Adipose tissue (tissue), 3 donors: ENCODE results near the gene FBLN1. TPM values are rescaled to one million over a fixed set of nuclear protein-coding genes. Genes with fewer than 3 reads are reported as not detected.
"Not testable (repeated sequence)": the region's sequence is repeated elsewhere in the genome, so short reads cannot be mapped to it uniquely, and the experiment has no call there.

Source experiments
- H3K27ac ChIP-seq: one replicate; pipeline ENCODE4 v1.5.1; 2013; ENCODE audit warnings: low read depth, low read length
- WGBS, 3 donors: extraction: QIAGEN DNeasy Blood & Tissue Kit; methylation state at CpG; one replicate each; pipeline ENCODE4 v1.1.7; 2013; 5-methylcytosine and 5-hydroxymethylcytosine counted together
- polyA plus RNA-seq, 3 donors: library from polyadenylated mRNA; stranded (reverse); fragments of 200-250 nt; gene quantifications; one replicate each; pipeline ENCODE4 v1.2.3, GENCODE V29; 2013
- donor health status: healthy with polysubstance abuse.
- donor health status: Bipolar disorder and iron deficiency.
- donor health status: healthy.

FBLN1 gene
- polyA plus RNA-seq, 3 donors: 33.2 to 280 (median 121) TPM

DNA sequence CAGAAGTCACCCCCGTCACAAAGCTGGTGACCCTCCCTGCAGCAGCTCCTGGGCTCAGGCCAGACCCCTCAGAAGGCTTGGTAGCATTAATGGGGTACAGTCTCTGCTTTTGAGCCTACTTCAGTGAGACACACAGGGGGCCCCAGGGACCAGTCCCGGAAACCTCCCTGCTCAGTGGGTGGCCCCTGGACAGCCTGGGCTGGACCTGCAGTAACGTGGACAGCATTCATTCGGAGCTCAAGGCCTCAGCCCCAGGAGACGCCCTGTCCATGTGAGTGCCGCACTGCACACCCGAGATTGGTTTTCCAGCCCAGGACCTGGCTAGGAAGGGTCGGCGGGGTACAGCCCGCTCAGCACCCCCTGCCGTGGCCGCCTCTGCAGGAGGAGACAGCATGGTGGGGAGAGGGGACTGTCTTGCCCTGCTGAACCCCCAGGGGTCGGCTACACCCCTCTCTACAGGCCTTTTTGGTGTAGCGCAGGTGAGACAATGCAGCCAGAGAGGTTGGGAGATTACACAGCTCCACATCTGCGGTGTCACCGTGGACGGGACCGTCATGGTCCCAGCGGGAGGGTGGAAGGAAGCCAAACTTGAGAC, 83.4 kb downstream of the FBLN1 start:
- no peak overlapping the region for H3K27ac ChIP-seq
- 72 to 87% (median 86%) methylated on average over 19 of the region's 19 CpGs for WGBS, 3 donors

GRCh38 chr22:45586651-45587405, 84.1 kb downstream of the FBLN1 start:
- 81 to 91% (median 89%) methylated on average over 28 to 31 of the region's 31 CpGs for WGBS, 3 donors
- H3K27ac ChIP-seq: no peak overlapping the region

GRCh38 chr22:45587638-45588505, 85.2 kb downstream of the FBLN1 start:
- 54 to 71% (median 67%) methylated on average over 17 of the region's 17 CpGs for WGBS, 3 donors
- H3K27ac ChIP-seq: no peak overlapping the region

GRCh38 chr22:45589556-45589955, 86.9 kb downstream of the FBLN1 start:
- H3K27ac ChIP-seq: no peak overlapping the region
- 71 to 85% (median 85%) methylated on average over 8 of the region's 8 CpGs for WGBS, 3 donors

DNA sequence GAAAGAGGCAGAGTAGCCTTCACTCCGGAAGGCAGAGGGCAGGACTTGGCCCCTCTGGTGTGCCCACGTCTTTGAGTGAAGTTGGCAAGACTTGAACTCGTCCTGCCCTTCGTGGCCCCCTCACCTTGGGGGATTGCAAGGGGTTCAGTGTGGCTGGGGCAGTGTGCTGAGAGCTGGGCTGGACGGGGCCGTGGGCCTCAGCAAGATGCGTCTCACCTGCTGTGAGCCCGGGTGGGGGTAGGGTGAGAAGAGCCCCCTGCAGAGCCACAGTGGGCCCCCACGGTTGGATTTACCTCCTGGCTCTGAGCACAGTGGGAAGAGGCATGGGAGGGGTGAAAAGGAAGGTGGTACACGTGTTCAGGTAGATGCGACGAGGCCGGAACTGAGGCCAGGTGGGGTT, 87.6 kb downstream of the FBLN1 start:
- no peak overlapping the region for H3K27ac ChIP-seq
- WGBS, 3 donors: 75 to 89% (median 85%) methylated on average over 13 of the region's 13 CpGs

DNA sequence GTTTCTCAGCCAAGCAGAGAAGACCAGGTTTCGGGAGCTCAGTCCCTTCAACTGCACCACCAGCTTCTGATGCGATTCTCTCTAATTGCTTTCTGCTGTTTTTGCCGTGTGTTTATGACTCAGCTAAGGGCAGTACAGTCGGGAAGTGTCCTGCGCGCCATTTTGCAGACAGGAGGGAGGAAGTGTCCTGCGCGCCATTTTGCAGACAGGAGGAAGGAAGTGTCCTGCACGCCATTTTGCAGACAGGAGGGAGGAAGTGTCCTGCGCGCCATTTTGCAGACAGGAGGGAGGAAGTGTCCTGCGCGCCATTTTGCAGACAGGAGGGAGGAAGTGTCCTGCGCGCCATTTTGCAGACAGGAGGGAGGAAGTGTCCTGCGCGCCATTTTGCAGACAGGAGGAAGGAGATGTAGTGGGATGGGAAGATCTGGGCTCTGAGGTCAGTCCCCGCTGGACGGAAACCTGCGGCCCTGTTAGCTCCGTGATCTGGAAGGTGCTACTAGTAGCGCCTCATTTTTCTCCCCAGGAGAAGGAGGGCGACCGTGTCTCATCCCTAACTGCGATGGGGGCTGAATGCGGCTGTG, 89.0 kb downstream of the FBLN1 start:
- 88 to 91% (median 90%) methylated on average over 22 of the region's 26 CpGs for WGBS, 3 donors
- H3K27ac ChIP-seq: not testable (repeated sequence)

GRCh38 chr22:45594123-45594941, 91.6 kb downstream of the FBLN1 start:
- WGBS, 3 donors: 76 to 88% (median 80%) methylated on average over 8 of the region's 8 CpGs

DNA sequence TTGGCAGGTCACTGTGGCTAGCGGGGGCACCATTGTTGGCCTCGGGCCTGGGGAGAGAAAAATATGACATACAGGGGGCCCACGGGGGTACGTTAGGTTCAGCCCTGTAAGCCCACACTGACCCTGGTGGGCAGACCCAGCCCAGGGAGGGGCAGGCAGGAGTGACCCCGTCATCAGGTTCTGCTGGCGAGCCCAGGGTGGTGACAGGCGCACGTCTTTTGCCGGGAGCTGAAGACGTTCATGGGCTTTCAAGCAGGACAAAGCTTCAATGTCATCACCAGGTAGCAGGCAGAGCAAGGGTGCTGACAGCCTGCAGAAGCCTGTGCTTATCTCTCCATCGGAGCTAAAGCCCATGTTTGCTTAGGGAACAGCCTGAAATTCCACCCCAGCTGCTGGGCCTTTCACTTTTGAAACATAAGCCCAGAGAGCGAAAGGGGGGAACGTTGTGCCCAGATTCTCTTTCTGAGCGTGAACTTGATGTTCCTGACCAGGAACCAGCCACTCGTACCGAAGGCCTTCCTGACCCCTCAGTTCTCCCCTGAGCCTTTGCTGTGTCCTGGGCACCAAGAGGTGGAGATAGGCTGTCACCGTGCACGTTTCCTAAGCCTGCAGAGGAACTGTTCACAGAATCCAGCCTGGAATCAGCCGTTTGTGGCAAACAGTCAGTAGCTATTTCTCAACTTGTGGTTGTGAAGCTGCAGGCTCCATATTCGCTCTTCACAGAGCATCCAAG, 94.9 kb downstream of the FBLN1 start:
- WGBS, 3 donors: 44 to 76% (median 73%) methylated on average over 20 of the region's 20 CpGs
- H3K27ac ChIP-seq: no peak overlapping the region

More at GRCh38 chr22:45594123-45594941, 91.6 kb downstream of the FBLN1 start:
- no peak overlapping the region for H3K27ac ChIP-seq

GRCh38 chr22:45598596-45599217, 96.0 kb downstream of the FBLN1 start:
- 82 to 91% (median 89%) methylated on average over 15 of the region's 15 CpGs for WGBS, 3 donors
- H3K27ac ChIP-seq: no peak overlapping the region

DNA sequence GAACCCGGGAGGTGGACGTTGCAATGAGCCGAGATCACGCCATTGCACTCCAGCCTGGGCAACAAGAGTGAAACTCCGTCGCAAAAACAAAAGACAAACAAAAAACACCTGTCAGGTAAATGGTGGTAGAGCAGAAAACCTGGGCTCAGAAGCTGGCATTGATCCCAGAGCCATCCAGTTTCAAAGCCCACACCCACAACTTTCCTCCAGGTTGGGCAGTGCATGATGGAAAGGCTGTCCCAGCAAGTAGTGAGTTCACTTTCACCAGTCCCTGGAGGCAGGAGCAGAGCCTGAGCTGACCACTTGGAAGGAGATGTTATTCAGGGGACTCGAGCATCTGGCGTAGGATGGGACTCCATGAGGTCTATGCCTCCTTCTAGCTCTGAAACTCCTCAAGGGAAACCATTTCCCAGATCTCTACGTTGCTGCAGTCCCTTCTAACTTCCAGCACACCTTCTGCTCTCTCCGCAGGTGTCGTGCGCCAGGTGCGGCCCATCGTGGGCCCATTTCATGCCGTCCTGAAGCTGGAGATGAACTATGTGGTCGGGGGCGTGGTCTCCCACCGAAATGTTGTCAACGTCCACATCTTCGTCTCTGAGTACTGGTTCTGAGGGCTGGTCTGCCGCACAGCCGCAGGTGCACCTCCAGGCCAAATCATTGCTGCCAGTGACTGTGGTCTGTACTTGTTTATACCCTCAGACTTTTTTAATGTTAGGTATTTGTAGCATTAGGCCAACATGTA, 97.3 kb downstream of the FBLN1 start:
- H3K27ac ChIP-seq: no peak overlapping the region
- WGBS, 3 donors: 83 to 95% (median 93%) methylated on average over 22 of the region's 22 CpGs

- no peak overlapping the region for H3K27ac ChIP-seq
- WGBS, 3 donors: 62 to 69% (median 64%) methylated on average over 14 of the region's 14 CpGs
Observed at GRCh38 chr22:45600790-45601730, 98.4 kb downstream of the FBLN1 start.

- WGBS, 3 donors: 76 to 85% (median 83%) methylated on average over 10 of the region's 10 CpGs
- H3K27ac ChIP-seq: no peak overlapping the region
Observed at GRCh38 chr22:45602004-45602733, 99.5 kb downstream of the FBLN1 start.

DNA sequence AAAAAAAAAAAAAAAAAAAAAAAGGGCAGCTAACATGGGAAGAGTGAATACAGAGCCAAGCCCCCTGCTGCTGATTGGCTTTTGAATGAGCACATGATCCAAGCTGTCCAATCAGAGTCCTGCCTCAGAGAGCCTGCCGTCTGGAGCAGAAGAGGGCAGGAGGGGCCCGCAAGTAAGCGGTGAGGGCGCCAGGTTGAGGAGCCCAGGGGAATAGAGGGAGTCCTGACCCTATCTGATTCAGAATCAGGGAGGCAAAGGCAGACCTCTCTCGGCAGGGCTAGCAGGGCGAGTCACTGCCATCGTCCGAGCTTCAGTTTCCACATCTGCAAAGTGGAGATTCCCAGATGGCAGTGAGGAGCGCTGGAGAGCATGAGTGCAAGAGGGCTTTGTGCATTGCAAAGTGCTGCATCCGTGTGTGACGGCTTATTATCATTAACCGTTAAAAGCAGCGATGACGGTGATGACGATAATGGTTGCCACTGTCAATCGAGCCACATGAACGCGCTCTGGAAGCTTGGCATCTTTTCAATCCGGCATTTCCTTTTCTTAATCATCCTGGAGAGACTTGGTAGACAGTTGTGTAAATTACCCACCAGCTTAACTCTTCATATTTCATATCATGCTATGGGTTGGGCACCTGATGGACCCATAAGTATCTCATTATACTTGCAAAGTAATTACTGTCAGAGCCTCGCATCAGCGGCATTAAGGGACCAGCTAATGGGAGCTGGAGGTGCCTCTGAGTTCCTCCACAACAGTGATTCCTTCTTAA, 100.3 kb downstream of the FBLN1 start:
- no peak overlapping the region for H3K27ac ChIP-seq
- WGBS, 3 donors: 71 to 79% (median 77%) methylated on average over 21 of the region's 21 CpGs

GRCh38 chr22:45603619-45604018, 100.9 kb downstream of the FBLN1 start:
- 29 to 45% (median 36%) methylated on average over 3 of the region's 3 CpGs for WGBS, 3 donors
- H3K27ac ChIP-seq: no peak overlapping the region
